ENCODE results near the gene ARF4.

Gene ARF4

DNA sequence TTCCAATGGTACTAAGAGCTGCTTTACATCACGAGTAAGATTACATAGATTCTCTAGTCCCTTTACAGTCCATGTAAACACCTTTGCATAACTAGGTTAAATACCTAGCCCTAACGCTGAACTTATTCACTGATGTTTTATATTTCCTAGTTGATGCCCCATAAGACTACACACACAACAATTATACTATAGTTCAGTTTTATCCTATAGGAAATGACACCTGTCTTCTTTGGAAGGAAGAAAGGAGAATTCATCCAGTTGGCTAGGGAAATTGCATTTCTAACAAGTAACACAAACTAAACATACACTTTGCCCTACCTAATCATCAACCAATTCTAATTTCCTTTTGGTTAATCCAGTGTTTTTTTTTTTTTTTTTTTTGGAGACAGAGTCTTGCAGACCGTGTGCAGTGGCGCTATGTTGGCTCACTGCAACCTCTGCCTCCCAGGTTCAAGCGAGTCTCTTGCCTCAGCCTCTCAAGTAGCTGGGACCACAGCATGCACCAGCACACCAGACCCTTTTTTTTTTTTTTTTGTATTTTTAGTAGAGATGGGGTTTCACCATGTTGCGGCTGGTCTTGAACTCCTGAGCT, 27.2 kb downstream of the ARF4 start:
- no peak overlapping the region for H3K4me3 Mint-ChIP-seq
- H3K4me1 Mint-ChIP-seq (ENCODE audit: low read depth in 2 of 2) = peaks cover 0 to 9% of the 10 kb centered on the region in 2 donors
- H3K9me3 Mint-ChIP-seq = no peaks in the 10 kb centered on the region
- ATAC-seq (replicated peaks) = no peak
- H3K27me3 Mint-ChIP-seq = no peaks in the 10 kb centered on the region
- no peak for DNase-seq
- H3K36me3 Mint-ChIP-seq (ENCODE audit: insufficient read depth) = peaks cover 86% of the 10 kb centered on the region
- peak overlapping the region in 1 of 2 donors; percentile 32 for H3K27ac Mint-ChIP-seq

DNA sequence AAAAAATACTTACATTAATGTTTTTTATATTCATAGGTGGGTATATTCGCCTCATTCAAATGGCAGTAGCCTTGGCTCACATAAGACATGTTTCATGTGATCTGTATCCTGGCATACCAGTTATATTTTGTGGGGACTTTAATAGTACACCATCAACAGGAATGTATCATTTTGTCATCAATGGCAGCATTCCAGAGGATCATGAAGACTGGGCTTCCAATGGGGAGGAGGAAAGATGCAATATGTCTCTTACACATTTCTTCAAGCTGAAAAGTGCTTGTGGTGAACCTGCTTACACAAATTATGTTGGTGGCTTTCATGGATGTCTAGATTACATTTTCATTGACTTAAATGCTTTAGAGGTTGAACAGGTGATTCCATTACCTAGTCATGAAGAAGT, 37.6 kb downstream of the ARF4 start:
- Mint-ChIP-seq H3K27ac (peak overlapping the region in 1 of 2 donors; percentile 54), H3K4me3 (peak overlapping the region; percentile 83 to 85), H3K27me3 (no peaks in the 10 kb centered on the region), H3K36me3 (ENCODE audit: insufficient read depth) (peaks cover 55% of the 10 kb centered on the region), H3K4me1 (ENCODE audit: low read depth in 2 of 2) (peaks cover 25 to 42% of the 10 kb centered on the region in 2 donors), H3K9me3 (no peaks in the 10 kb centered on the region)
- ATAC-seq (replicated peaks) = no peak
- DNase-seq = no peak

DNA sequence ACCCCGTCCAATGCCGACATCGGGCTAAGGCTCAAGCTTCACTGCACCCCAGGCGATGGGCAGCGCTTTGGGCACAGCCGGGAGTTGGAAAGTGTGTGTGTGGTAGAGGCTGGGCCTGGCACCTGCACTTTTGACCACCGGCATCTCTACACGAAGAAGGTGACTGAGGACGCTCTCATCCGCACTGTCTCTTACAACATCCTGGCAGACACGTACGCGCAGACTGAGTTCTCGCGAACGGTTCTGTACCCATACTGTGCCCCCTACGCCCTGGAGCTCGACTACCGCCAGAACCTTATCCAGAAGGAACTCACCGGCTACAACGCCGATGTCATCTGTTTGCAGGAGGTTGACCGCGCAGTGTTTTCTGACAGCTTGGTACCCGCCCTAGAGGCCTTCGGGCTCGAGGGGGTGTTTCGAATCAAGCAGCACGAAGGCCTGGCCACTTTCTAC, 40.0 kb downstream of the ARF4 start:
- DNase-seq (peak; percentile 22 to 44 (median 28)), ATAC-seq (replicated peaks) (peak; percentile 43)
- Mint-ChIP-seq H3K4me3 (peak overlapping the region; percentile 83 to 85), H3K27me3 (no peaks in the 10 kb centered on the region), H3K36me3 (ENCODE audit: insufficient read depth) (peaks cover 45% of the 10 kb centered on the region), H3K27ac (peak overlapping the region; percentile 95 to 99), H3K9me3 (no peaks in the 10 kb centered on the region), H3K4me1 (ENCODE audit: low read depth in 2 of 2) (peaks cover 23 to 42% of the 10 kb centered on the region in 2 donors)

DNA sequence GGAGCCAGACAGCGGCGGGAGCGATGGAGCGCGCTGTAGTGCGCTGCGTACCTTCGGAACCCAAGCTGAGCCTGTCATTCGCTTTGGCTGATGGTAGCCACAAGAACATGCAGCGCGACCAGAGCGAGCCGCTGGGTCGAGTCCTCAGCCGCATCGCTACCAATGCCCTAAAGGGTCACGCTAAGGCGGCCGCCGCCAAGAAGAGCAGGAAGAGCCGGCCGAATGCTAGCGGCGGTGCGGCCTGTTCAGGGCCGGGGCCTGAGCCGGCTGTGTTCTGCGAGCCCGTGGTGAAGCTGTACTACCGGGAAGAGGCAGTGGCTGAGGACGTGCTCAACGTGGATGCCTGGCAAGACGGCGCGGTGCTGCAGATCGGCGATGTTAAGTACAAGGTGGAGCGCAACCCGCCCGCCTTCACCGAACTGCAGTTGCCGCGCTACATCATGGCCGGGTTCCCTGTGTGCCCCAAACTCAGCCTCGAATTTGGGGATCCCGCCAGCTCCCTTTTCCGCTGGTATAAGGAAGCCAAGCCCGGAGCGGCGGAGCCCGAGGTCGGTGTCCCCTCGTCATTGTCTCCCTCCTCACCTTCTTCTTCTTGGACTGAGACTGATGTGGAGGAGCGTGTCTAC, 40.6 kb downstream of the ARF4 start:
- Mint-ChIP-seq H3K36me3 (ENCODE audit: insufficient read depth) (peaks cover 45% of the 10 kb centered on the region), H3K4me1 (ENCODE audit: low read depth in 2 of 2) (peaks cover 23 to 42% of the 10 kb centered on the region in 2 donors), H3K9me3 (no peaks in the 10 kb centered on the region), H3K4me3 (peak overlapping the region; percentile 83 to 85), H3K27ac (peak overlapping the region; percentile 95 to 99), H3K27me3 (no peaks in the 10 kb centered on the region)
- ATAC-seq (replicated peaks) = peak; percentile 38
- peak in 1 of 3 experiments; percentile 22 for DNase-seq

DNA sequence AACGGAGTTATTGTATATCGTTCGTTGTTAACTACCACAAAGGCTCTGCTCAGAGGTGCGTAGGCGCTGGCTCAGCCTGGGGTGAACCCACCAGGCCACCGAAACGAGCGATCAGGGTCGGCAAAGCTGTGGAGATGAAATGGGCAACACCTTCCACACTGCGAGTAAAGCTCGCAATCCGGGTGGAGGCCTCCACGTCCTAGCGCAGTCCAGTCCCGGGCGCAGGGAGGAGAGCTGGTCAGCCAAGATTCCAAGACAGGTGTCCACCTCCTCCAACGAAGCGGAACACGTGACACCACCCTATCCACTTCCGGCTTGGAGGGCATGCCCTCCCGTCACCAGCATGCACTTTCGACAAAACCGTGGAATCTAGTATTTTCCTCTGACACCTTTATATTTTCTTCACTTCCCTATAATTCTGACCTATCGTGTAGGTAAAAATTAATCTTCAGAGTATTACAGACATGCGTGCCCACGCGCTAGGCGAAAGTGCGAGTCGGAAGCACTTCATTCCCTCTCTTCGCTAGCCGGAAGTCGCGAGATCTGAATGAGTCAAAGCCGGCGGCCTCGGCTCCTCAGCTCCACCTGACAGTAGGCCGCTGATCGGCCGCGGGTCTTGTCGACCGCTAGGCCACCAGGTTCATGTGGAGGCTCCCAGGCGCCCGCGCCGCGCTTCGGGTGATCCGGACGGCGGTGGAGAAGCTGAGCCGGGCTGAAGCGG, 41.2 kb downstream of the ARF4 start, which contains the start of gene PDE12:
PDE12 (plus strand) TSS at position 537 of the 721 bp plus-strand sequence; CDS start at position 643, 106 bp downstream.
- Mint-ChIP-seq H3K4me3 (peak within 1 kb of the TSS; percentile 83 to 85), H3K4me1 (ENCODE audit: low read depth in 2 of 2) (peaks cover 23 to 42% of the 10 kb centered on the region in 2 donors), H3K9me3 (no peaks in the 10 kb centered on the region), H3K27me3 (no peaks in the 10 kb centered on the region), H3K36me3 (ENCODE audit: insufficient read depth) (peaks cover 39% of the 10 kb centered on the region), H3K27ac (peak within 1 kb of the TSS; percentile 95 to 99)
- peak; percentile 72 to 88 (median 75) for DNase-seq
- ATAC-seq (replicated peaks) = peak; percentile 77

DNA sequence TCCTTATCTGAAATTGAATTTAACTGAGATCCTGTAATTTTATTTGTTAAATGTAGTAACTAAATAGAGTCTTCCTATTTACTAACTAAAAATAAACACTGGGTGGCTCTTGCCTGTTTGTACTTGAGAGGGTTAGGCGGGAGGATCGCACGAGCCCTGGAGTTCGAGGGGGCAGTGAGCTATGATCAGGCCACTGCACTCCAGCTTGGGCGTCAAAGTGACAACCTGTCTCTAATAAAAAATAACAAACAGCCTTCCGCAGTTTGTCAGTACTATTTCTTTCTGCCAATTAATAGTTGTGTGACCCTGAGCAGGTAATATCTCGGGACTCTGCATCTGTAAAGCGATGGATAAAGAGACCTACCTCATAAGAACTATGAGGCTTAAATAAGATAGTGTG, 41.8 kb downstream of the ARF4 start:
- Mint-ChIP-seq H3K4me3 (peak overlapping the region; percentile 83 to 85), H3K27me3 (no peaks in the 10 kb centered on the region), H3K36me3 (ENCODE audit: insufficient read depth) (peaks cover 33% of the 10 kb centered on the region), H3K9me3 (no peaks in the 10 kb centered on the region), H3K4me1 (ENCODE audit: low read depth in 2 of 2) (peaks cover 20 to 40% of the 10 kb centered on the region in 2 donors), H3K27ac (peak overlapping the region; percentile 95 to 99)
- DNase-seq (no peak), ATAC-seq (replicated peaks) (no peak)

DNA sequence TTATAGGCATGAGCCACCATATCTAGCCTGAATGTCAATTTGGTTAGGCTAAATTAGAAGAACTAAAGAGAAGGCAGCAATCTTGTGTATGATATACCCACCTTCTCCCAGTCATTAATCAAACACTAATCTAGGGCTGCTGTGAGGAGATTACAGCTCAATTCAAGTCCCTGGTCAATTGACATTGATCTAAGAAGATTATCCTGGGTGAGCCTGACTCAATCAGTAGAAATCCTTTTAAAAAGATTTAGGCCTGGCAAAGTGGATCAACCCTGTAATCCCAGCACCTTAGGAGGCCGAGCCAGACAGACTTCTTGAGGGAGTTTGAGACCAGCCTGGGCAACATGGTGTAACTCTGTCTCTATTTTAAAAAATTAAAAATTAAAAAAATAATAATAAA, 50.5 kb downstream of the ARF4 start:
- Mint-ChIP-seq H3K27me3 (no peaks in the 10 kb centered on the region), H3K4me1 (ENCODE audit: low read depth in 2 of 2) (peaks cover 0 to 3% of the 10 kb centered on the region in 2 donors), H3K36me3 (ENCODE audit: insufficient read depth) (no peaks in the 10 kb centered on the region), H3K4me3 (no peak overlapping the region), H3K9me3 (no peaks in the 10 kb centered on the region), H3K27ac (no peak overlapping the region)
- DNase-seq (no peak), ATAC-seq (replicated peaks) (no peak)

DNA sequence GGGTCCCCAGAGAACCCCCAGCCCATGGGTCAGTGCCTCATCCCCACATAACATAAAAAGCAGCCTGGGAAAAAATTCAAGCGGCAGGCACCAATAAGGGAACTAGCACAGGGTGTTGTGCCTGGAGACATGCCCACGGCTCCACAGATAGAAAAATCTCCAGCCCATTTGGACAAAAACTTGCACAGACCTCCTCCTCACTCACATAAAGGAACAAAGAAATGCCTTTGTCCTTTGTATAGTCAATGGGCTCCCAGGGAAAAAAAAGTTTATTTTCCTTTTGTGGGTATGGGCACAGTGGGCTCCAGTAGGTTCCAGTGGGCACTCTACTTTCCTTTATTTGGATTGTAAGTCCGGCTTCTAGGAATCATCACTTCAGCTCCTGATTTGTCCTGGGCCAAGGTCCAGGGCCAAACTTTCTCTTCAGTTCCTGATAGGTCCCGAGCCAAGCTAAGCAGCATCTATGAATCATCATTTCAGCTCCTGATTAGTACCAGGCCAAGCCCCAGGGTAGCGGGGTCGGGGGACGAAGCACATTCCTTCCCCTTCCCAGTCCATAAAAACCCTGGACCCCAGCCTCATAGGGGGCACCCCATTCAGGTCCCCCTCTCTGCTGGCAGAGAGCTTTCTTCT, 51.4 kb downstream of the ARF4 start:
- Mint-ChIP-seq H3K27me3 (no peaks in the 10 kb centered on the region), H3K4me1 (ENCODE audit: low read depth in 2 of 2) (peaks cover 0 to 3% of the 10 kb centered on the region in 2 donors), H3K9me3 (no peaks in the 10 kb centered on the region), H3K36me3 (ENCODE audit: insufficient read depth) (no peaks in the 10 kb centered on the region), H3K4me3 (no peak overlapping the region), H3K27ac (no peak overlapping the region)
- ATAC-seq (replicated peaks) (no peak), DNase-seq (no peak)

DNA sequence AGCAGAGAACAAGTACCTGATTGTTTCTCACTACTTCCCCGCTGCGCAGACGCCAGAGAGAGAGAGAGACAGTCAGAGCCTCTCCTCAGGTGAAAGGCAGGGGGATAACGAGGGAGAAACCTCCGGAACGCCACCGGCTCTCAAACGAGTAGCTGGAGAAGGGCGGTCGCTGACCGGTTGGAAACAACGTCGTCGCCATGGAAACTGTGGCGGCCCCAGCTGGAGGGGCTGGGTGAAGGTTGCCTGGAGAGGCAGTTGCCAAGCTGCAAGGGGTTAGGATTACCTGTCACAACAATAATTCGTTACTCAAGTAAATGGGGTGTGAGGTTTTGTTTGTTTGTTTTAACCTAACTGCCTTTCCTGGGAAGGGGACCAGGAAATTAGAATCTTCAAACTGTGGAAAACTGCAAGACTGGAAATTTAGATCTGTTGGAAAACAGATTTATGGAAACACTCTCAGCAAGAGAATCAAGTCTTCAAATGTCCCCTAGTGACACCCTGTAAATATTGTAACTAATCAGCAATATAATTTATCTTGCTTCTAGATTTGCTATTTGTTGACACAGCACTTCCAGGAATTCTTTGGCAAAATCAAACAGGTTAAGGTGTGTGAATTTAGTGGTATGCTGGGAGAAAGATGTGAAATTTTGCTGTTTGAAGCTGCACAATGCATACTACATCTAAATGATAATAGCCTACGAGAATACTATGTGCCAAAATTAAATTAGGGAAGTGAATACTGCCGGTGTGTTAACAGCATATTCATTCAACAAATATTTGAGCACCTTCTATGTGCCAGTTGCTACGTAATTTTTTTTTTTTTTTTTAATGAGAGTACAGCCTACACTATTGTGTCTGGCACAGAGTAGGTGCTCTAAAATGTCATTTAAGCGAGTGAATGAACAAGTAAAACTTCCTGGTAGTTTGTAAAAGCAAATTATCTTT, 52.7 kb downstream of the ARF4 start, which contains the start of gene DNAH12:
DNAH12 (minus strand) TSS at position 164 of the 945 bp plus-strand sequence. CDS start 1,474 bp downstream, outside the sequence.
- Mint-ChIP-seq H3K4me3 (no peak within 1 kb of the TSS), H3K9me3 (no peaks in the 10 kb centered on the region), H3K27ac (no peak within 1 kb of the TSS), H3K36me3 (ENCODE audit: insufficient read depth) (no peaks in the 10 kb centered on the region), H3K4me1 (ENCODE audit: low read depth in 2 of 2) (peaks cover 0 to 3% of the 10 kb centered on the region in 2 donors), H3K27me3 (no peaks in the 10 kb centered on the region)
- ATAC-seq (replicated peaks) = no peak
- DNase-seq = no peak

DNA sequence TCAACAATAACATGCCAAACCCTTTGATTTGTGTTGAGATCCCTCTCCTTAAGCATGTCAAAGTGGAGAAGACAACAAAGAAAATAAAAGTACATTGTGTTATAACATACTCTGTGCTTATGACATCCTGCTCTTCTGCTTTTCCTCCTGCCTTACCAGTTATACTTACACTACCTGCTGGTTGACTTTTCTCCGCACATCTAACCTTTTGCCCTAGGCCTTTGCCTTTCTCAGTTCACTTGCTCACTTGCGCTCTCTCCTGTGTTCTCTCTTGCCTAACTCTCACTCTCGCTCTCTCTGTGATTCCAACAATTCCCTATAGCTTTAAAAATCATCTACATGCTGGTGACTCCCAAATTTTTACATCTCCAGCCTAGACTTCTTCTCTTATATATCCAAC, 58.7 kb downstream of the ARF4 start:
- no peaks in the 10 kb centered on the region for H3K36me3 Mint-ChIP-seq (ENCODE audit: insufficient read depth)

DNA sequence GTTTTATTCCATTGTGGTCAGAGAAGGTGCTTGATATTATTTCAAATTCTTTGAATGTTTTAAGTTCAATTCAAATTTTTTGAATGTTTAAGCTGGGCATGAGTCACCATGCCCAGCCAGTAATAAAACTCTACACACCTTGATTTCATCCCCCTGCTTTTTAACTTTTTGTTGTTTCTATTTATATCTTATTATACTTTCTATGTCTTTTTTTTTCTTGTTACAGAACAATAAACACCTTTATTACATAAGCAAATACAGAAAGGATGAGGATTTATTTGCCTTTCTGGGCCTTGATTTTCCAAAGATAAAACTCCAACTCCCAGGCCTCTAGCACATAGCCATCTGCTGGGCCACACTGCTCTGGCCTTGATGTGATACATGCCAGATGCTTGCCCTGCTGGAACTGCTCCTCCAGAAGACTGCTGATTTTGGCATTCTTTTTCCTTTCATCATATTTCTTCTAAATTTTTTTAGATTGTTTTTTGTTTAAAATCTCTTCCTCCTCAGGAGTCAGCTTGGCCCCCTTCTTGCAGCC, 67.0 kb downstream of the ARF4 start:
- no peaks in the 10 kb centered on the region for H3K9me3 Mint-ChIP-seq
- no peaks in the 10 kb centered on the region for H3K4me1 Mint-ChIP-seq (ENCODE audit: low read depth in 2 of 2)
- no peak overlapping the region for H3K4me3 Mint-ChIP-seq
- DNase-seq (no peak), ATAC-seq (replicated peaks) (no peak)
- no peaks in the 10 kb centered on the region for H3K36me3 Mint-ChIP-seq (ENCODE audit: insufficient read depth)
- peaks cover 0 to 4% of the 10 kb centered on the region in 2 donors for H3K27me3 Mint-ChIP-seq
- H3K27ac Mint-ChIP-seq = no peak overlapping the region

More for the DNA sequence above, 58.7 kb downstream of the ARF4 start:
- Mint-ChIP-seq H3K4me1 (ENCODE audit: low read depth in 2 of 2) (no peaks in the 10 kb centered on the region), H3K27me3 (no peaks in the 10 kb centered on the region), H3K4me3 (no peak overlapping the region), H3K9me3 (no peaks in the 10 kb centered on the region), H3K27ac (no peak overlapping the region)
- no peak for DNase-seq
- ATAC-seq (replicated peaks) = no peak

Data from effector memory CD8-positive, alpha-beta T cell (primary cell).